Renal cortex interstitium (tissue), 11 donors: ENCODE measurements around the gene FTCD. TPM values are rescaled to one million over a fixed set of nuclear protein-coding genes. Genes with fewer than 3 reads are reported as not detected.

Source experiments
- DNase-seq, 11 donors: peaks; one replicate each; pipeline ENCODE4 v3.0.0-alpha.2; 2013; ENCODE audit warnings: low read depth in 9 of 11, low spot score in 4 of 11; ENCODE audit errors: extremely low read depth in 1 of 11
- polyA plus RNA-seq, 3 donors: library from polyadenylated mRNA; unstranded; fragments of 120-200 nt; gene quantifications; one replicate each; pipeline ENCODE4 v1.2.1, GENCODE V29; 2013; ENCODE audit not compliant: insufficient read length in 3 of 3

FTCD gene
- polyA plus RNA-seq, 3 donors = 25.4 to 49.8 (median 39.2) TPM

DNA sequence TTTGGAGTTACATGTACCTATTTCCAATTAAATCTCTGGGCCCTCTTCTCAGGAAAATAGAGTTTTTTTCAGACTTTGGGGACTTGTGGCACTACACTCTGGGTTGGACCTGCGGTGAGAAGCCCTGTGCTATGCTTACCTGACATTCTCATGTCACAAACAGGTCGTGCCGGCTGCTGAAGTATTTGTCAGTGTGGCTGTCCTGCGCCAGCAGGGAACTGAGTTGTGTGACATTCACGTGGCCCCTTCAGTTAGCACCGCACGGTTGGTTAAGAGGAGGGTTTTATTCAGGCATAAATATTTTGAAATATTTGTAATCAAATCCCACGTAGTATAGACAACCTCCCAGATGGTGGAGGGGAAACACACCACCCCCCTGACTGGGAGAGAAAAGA lies 63.8 kb downstream of the FTCD start:
- DNase-seq = no peak

DNA sequence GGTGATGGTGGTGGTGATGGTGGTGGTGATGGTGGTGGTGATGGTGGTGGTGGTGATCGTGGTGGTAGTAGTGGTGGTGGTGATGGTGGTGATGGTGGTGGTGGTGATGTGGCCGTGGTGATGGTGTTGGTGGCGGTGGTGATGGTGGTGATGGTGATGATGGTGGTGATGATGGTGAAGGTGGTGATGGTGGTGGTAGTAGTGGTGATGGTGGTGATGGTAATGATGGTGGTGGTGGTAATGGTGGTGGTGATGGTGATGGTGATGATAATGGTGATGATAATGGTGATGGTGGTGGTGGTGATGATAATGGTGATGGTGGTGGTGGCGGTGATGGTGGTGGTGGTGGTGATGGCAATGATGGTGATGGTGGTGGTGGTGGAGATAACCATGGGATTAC lies 64.3 kb downstream of the FTCD start:
- no peak for DNase-seq

GRCh38 chr21:46089285-46089684 lies 66.1 kb downstream of the FTCD start:
- DNase-seq = no peak

GRCh38 chr21:46088189-46088588 lies 67.2 kb downstream of the FTCD start:
- DNase-seq = no peak

GRCh38 chr21:46087641-46088040 lies 67.7 kb downstream of the FTCD start:
- no peak for DNase-seq

Other genes starting within 250 kb of the FTCD start
- 100 to 1,000 TPM; 208 to 322 (median 308) TPM for gene COL6A1, start 173.8 kb downstream of the FTCD start, polyA plus RNA-seq
- 100 to 1,000 TPM; 157 to 284 (median 250) TPM for gene COL6A2, start 57.5 kb downstream of the FTCD start, polyA plus RNA-seq
- gene SPATC1L, start 28.9 kb upstream of the FTCD start, polyA plus RNA-seq = 10 to 100 TPM; 11.4 to 17.1 (median 15.6) TPM
- gene LSS, start 73.2 kb upstream of the FTCD start, polyA plus RNA-seq = 10 to 100 TPM; 30.3 to 41.8 (median 34.3) TPM
- gene MCM3AP, start 130.0 kb upstream of the FTCD start, polyA plus RNA-seq = 10 to 100 TPM; 85.2 to 99.7 (median 88.7) TPM
- gene YBEY, start 130.8 kb upstream of the FTCD start, polyA plus RNA-seq = 10 to 100 TPM; 19.3 to 25.4 (median 24.0) TPM
- 10 to 100 TPM; 11.8 to 21.1 (median 14.9) TPM for gene C21orf58, start 168.3 kb upstream of the FTCD start, polyA plus RNA-seq
- 10 to 100 TPM; 35.1 to 40.1 (median 35.7) TPM for gene PCNT, start 168.6 kb upstream of the FTCD start, polyA plus RNA-seq